ENCODE results near the gene WWOX.

DNA sequence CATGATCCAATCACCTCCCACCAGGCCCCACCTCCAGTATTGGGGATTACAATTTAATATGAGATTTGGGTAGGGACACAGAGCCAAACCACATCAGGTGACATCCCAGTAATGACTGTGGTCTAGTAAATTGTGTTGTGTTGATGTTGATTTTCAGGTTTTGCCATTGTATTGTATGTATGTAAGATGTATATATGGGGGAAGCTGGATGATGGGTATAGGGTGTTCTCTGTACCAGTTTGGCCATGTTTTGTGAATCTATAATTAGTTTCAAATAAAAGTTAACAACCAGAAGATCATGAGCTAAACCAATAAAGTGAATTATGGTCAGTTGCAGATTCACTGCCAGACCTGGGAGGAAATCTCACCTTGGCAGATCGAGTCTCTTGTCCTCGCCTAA lies 283.7 kb downstream of the WWOX start:
- TF ChIP-seq, protein P1, sequence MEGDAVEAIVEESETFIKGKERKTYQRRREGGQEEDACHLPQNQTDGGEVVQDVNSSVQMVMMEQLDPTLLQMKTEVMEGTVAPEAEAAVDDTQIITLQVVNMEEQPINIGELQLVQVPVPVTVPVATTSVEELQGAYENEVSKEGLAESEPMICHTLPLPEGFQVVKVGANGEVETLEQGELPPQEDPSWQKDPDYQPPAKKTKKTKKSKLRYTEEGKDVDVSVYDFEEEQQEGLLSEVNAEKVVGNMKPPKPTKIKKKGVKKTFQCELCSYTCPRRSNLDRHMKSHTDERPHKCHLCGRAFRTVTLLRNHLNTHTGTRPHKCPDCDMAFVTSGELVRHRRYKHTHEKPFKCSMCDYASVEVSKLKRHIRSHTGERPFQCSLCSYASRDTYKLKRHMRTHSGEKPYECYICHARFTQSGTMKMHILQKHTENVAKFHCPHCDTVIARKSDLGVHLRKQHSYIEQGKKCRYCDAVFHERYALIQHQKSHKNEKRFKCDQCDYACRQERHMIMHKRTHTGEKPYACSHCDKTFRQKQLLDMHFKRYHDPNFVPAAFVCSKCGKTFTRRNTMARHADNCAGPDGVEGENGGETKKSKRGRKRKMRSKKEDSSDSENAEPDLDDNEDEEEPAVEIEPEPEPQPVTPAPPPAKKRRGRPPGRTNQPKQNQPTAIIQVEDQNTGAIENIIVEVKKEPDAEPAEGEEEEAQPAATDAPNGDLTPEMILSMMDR (IDR thresholded peaks at IDR 0.05; ENCODE audit: borderline replicate concordance, extremely low read depth, low read length, poor library complexity, severe bottlenecking), result no peak
- TF ChIP-seq EZH2 (IDR thresholded peaks at IDR 0.05; ENCODE audit: borderline replicate concordance, low read depth, low read length, severe bottlenecking), result no peak
